GM18502 (cell line): ENCODE data around the gene EGFLAM.
"Not testable (repeated sequence)": the region's sequence is repeated elsewhere in the genome, so short reads cannot be mapped to it uniquely, and the experiment has no call there.

Source experiments
- ATAC-seq: cut with Tn5 transposase; IDR thresholded peaks from one replicate; pipeline ENCODE4 v1.9.1; 2021; ENCODE audit warnings: mild to moderate bottlenecking; ENCODE audit not compliant: unreplicated experiment, poor library complexity

EGFLAM gene

DNA sequence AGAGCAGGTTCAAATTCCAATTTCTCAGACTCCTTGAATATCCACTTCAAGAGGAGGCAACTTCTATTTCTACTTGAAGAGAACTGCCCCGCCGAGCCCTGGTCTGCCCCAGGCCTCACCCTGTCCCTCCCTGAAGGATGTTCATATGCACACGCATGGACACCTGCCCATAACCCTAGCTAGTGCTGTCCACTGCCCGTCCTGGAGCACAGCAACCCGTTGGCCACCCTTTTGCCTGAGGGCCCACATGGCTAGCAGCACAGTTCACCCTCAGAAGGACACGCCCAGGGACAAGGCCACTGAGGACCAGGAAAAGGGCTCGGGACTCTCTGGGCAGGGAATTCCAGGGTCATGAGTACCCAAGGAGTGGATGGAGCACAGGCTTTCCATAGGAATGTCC is 63.6 kb downstream of the EGFLAM start:
- ATAC-seq: no peak

DNA sequence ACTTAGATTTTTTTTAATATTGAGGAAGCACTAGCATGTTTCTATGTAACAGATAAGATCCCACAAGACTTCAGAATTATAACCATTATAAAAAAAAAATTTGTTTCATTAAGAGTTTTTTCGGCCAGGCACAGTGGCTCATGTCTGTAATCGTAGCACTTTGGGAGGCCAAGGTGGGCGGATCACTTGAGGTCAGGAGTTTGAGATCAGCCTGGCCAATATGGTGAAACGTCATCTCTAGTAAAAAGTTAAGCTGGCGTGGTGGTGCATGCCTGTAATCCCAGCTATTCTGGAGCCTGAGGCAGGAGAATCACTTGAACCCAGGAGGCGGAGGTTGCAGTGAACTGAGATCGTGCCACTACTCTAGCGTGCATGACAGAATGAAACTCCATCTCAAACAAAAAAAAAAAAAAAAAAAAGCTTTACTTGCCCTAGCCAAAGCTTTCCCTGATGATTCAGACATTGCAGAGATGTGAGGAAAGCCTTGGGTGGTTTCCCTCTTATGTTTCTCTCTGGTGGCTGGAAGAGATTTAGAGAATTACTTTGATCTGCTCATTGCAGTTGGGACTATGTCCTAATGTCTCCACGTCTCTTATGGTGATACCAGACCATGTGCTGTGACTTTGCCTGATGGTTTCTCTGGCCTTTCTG is 65.4 kb downstream of the EGFLAM start:
- ATAC-seq: no peak

DNA sequence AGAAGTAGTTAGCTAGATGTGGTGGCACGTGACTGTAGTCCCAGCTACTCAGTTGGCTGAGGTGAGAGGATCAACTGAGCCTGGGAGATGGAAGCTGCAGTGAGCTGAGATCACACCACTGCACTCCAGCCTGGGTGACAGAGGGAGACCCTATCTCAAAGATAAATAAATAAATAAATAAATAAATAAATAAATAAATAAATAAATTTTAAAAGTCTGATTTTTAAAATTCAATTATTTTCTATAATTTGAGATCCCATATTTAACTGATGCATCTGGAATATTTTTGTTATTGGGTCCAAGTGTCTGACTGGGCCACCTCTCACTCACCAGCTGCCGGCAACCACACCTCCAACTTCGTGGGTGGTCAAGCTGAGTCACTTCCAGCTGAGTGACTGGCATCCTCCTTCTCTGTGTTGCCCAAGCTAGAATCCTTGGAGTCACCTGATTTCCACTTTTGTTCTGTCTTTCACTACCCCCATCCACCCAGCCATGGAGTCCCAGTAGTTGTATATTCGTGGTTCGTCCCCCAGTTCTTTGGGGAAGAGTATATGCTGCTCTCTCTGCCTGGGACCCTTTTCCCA is 70.9 kb downstream of the EGFLAM start:
- ATAC-seq: no peak

DNA sequence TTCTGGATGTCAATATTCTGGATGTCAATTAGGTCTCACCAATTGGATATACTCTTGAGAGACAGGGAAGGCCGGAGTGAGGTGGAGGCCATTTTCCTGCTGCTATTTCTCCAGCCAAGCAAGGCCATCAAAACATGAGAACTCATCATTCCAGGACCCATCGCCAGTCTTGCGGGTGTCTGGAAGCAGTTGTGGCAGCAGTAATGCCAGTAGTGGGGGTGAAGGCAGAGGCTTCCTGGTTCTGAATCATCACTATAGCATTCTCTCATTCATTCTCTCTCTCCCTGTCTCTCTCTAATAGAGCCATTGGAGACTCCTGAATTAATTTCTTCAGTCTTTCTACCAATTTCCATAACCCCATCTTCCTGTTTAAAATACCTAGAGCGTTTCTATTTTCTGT is 71.8 kb downstream of the EGFLAM start:
- ATAC-seq: no peak

DNA sequence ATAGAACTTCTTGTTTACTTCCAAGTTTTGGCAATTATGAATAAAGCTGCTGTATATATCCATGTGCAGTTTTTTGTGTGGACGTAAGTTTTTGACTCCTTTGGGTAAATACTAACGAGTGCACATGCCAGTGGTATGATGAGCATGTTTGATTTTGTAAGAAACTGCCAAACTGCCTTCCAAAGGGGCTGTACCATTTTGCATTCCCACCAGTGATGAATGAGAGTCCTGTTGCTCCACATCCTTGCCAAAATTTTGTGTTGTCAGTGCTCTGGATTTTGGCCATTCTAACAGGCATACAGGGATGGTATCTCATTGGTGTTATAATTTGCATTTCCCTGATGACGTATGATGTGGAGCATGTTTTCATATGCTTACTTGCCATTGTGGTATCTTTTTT is 73.5 kb downstream of the EGFLAM start:
- no peak for ATAC-seq

DNA sequence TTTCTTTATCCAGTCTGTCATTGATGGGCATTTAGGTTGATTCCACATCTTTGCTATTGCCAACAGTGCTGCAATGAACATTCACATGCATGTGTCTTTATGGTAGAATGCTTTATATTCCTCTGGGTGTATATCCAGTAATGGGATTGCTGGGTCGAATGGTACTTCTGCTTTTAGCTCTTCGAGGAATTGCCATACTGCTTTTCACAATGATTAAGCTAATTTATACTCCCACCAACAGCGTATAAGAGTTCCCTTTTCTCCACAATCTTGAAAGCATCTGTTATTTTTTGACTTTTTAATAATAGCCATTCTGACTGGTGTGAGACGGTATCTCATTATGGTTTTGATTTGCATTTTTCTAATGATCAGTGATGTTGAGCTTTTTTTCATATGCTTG is 74.8 kb downstream of the EGFLAM start:
- ATAC-seq: not testable (repeated sequence)

DNA sequence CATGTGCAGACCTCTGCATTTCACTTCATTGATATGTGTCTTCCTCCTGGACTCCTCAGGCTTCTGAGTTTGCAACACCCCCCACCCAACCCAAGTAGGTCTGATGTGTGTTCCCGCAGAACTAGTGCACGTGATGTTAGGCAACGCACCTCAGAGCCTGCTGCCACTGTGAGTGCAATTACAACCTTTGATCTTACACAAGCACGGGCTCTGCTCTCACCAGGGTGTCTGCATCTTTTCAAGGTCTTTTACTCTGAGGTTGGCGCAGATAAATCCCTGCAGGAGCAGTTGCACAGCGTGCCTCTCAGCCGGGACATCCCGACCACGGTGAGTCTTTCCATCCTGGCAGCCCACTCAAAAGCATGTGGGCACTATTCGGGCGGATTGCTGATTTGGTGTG is 80.1 kb downstream of the EGFLAM start:
- no peak for ATAC-seq

DNA sequence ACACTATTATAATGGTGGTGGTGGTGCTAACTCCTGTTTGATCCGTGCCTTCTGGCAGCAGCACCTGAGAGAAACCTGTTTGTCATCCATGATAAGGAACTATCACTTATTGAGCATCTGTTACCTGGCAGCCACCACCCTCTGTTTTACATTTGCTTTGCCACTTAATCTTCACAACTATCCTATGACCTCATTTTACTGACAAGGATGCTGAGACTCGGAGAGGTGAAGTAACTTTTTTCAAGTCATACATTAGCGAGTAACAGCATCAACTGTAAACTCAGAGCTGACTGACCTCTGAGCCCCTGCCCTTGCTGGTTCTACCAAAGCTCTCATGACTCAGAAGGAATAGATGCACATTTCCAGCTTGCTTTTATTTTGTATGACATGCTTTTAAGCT is 81.1 kb downstream of the EGFLAM start:
- ATAC-seq: no peak

DNA sequence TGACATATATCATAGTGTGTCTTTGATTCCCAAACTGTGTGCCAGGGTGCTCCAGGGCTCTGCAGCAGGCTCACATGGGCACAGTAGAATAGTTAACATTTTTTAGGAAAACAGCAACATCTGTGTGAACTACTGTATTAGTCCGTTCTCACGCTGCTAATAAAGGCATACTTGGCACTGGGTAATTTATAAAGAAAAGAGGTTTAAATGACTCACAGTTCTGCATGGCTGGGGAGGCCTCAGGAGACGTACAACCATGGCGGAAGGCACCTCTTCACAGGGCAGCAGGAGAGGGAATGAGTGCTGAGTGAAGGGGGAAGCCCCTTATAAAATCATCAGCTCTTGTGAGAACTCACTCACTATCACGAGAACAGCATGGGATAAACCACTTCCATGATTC is 82.7 kb downstream of the EGFLAM start:
- no peak for ATAC-seq

DNA sequence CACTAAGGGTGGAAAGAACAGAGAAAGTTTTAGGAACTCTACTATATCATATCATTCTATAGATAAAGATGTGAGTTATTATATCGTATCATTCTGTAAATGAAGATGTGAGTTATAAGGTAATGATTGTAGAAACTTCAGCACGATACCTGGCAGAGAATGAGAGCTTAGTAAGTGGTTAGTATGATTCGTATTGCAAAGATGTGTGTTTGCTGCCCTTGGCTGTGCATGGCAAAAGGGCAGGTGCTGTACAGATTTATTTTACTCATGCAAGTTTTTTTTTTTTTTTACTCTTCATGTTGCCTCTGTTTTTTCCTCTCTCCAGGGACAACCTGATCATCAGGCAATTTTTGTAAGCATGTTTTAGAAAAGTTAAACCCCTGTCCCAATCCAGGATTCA is 83.3 kb downstream of the EGFLAM start:
- no peak for ATAC-seq

DNA sequence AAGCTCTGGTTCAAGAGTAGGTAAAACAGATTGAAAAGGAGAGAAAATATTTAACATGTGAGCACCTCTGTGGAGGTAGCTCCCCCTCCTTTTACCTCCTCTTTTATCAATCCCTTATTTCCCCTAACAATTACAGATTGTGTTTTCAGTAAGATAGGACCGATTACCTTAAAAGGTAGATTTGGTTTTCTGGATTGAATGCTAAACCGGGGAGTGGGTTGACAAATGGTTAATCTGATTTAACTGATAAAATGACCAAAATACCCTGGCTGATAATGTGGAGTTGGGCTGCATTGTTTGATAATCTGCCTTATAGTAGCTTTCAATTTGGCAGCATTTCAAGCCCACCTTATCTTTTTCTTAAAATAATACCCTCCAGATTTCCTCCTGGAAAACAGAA is 83.9 kb downstream of the EGFLAM start:
- no peak for ATAC-seq

DNA sequence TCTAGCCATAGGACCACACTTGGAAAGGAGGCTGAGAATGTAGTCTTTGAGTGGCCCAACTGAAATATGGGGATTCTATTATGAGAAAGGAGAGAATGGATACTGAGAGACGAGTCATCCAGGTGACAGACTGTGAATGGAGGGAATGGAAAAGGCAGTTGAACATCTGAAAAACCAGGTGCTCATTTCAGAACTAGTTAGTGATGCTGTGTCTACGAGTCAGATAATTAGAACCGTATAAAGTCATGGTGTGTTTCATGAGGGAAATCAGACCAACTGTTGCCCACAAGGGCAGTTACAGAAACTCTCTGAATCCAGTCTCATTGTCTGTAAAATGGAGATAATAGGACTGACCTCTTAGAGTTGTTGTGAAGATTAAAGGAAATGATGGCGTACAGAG is 86.5 kb downstream of the EGFLAM start:
- no peak for ATAC-seq

DNA sequence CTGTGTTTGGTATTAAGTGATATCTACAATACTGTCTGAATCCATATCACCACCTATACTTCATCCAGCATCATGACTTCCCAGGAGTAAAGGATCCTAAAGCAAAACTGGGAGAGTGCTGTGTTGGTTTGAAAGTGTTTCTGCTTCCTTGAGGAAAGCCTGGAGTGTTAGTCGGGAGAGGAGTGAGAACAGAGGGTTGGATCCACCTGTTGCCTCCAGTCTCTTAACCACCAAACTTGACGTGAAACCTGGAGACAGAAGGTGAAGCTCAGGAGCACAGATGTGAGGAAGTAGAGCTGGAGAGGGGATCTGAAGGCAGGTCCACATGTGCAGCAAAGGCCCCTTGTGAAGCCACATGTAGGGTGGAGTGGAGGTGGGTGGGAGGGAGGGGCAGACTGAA is 88.2 kb downstream of the EGFLAM start:
- no peak for ATAC-seq

DNA sequence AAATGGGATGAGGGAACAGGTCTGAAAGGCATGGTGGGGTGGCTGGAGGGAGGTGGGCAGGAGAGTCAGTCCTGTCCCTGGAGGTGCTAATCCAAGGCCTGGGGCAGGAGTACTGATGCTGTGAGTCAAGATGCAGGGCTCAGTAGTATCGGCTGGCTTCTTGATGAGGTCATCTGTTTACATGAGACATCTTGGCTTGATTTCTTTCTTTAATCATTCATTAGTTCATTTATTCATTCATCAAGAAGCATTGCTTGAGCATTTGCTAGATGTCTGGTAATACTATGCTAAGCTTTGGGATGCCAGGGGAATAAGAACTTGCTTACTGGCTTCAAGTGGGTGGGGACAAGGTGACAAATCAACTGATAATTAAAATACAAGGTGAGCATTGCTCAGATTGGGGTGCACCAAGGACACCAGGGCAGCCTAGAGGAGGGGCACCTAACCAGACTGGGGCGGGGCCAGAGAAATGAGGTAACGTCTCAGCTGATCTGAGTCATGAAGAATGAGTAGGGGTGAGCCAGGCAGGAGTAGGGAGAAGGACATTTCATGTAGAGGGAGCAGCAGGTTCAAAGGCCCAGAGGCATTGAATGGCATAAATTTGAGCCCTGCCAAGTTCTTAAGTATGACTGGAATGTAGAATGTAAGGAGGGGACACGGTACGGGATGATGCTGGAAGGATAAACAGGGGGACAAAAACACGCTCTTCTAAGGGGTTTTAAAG is 88.8 kb downstream of the EGFLAM start:
- ATAC-seq: no peak

DNA sequence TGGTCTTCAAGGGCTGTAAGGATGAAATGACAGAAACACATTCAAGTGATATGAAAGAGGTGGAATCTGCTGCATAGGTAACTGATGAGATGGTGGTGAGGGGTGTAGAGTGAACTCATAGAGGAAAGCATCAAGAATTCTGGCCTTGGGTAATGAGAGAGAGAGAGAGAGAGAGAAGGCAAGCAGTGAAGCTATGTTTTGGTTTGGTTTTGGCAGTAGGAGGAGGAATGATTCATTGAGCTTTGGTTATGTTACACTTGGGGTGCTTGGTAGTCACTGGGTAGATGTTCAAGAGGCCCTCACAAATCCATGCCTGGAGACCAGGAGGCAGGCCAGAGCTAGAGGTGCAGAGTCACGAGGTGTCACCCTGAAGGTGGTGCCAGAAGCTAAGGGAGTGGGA is 89.5 kb downstream of the EGFLAM start:
- no peak for ATAC-seq

DNA sequence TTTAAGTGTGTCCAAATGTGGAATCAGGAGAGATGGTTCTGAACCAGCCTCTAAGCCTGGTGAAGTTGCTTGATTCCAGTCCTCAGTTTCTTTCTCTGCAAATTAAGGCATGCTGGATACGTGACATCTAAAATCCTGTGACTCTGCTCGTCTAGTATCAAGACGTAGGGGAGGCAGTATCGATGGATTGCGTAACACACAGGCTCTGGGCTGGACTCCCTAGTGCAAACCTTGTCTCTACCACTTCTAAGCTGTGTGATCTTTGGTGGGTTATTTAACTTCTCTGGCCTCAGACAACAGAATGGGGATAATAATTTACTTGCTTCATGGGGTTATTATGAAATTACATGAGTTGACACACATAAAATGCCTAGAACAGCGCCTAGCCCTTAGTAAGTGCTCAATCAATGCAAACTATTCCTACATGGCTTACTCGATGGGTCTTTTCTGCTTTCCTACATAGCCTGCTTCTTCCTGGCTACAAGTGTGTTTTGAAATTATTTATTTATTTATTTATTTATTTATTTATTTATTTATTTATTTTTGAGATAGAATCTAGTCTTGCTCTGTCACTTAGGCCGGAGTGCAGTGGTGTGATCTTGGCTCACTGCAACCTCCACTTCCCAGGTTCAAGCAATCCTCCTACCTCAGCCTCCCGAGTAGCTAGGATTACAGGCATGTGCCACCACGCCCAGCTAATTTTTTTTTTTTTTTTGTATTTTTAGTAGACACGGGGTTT is 102.1 kb downstream of the EGFLAM start:
- no peak for ATAC-seq

DNA sequence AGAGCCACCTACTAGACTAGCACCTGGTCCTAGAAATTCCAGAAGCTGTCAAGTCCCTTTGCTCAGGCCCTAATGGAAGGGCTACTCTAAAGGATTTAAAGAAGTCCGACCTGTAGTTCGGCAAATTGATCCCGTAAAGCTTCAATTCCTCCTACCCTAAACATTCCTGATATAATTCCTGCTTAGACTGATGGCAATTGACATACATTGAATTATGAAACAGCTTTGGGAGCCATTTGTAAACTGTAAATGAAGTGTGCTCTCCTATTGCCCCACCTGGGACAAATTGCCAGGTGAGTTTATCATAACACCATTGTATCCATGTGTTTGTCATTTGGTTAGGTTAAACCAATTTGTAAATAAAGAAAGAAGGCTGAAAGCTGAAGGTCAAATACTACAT is 104.4 kb downstream of the EGFLAM start:
- no peak for ATAC-seq

DNA sequence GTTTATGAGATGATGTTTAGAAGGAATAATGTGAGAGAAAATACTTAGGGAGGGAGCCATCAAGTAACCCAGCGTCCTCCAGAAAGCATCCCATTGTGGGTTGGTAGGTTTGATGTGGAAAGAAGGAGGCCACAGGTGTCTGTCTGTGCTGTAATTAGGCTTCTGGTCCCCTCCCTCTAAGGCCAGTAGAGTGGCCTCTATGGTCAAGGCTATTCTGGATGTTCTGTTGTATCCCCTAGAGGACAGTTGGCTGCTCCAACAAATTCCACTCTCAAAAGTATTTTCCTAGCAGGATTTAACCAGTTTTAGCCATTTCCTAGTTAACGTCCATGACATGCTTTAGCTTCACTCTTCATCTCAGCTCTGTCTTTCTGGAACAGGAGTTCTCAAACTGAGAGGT is 106.5 kb downstream of the EGFLAM start:
- no peak for ATAC-seq

DNA sequence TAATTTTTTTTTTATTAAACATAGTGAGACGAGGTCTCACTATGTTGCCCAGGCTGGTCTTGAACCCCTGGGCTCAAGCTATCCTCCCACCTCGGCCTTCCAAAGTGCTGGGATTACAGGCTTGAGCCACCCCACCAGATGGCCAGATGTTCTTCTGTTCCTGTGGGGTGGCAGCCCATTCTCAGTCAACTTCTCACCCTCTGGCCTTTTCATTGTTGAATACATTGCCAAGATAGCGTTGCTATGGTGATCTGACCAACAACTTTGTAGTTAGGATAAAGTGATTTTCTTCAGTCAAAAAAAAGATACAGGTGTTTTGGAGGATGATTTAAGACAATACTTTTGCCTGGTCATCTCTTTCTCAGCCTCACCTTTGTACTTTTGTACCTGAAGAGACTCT is 109.1 kb downstream of the EGFLAM start:
- no peak for ATAC-seq

DNA sequence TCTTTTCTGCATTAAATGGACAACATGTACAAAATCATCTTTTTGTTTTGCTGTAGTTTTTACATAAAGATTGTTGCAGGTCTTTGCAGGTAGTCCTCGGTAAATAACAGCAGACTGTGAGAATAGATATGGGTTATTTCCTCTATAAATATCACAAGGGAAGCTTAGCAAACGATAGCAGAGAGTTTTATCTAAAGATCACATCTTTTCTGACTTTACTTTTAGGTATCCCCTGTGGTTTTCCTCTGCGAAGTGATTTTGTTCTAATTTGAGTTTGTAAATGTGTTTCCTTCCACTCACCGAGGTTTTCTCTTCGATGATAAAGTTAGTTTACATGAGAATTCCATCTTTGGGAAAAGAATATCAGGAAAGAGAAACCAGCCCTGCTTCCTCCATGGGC is 109.6 kb downstream of the EGFLAM start:
- no peak for ATAC-seq

DNA sequence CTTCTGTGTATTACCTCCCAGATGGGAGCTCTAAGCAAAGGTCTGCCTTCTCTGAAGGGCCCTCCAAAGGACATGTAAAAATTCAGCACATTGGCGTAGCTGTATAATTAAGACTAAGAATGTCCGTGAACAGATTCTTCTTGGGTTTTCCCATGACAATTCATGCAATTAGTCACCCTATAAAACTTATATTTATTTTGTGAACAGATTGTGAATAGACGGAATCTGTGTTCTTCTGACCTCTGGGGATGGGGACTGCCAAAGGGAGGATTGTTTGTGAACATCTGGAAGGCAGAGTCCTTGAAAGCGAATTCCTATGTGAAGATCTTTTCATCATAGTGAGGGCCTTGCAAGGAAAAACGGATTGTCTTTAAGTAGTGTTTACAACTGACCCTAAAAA is 111.3 kb downstream of the EGFLAM start:
- no peak for ATAC-seq
